OCI-LY7 (cell line): ENCODE data around the gene OR6J1.

ENCODE experiments used
- EZH2phosphoT487 ChIP-seq: fragments of 200-600 bp; sonication (generic); IDR thresholded peaks from 2 replicates; pipeline ENCODE4 v1.6.1; 2018; ENCODE audit warnings: low read depth, borderline replicate concordance, mild to moderate bottlenecking, mixed run types, antibody characterized with exemption, low read length, moderate library complexity, mixed read lengths
- TF ChIP-seq, protein P1 (sequence below): fragments of 200-600 bp; sonication (generic); conservative IDR thresholded peaks from 2 replicates; pipeline ENCODE4 v1.5.1; 2014; ENCODE audit warnings: mild to moderate bottlenecking, antibody characterized with exemption, low read length, moderate library complexity, mixed read lengths

DNA sequence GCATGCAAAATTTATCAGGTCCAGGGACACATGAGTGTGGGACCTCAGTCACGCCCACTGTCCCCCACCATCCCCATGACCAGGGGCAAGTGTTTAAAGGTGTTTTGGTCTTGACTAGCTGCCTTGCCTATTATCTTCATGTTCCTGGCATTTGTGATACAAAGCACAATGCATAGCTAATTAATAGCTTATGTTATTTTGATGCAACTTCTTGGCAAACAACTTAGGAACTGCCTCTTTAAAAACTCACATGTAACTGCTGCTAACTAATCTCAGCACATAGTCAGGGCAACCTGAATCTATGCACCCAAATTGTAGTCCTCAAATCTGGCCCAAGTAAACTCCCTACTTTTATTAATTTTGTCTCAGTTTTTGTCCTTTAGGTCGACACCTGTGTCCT lies 7.4 kb upstream of the OR6J1 start:
- TF ChIP-seq, protein P1, sequence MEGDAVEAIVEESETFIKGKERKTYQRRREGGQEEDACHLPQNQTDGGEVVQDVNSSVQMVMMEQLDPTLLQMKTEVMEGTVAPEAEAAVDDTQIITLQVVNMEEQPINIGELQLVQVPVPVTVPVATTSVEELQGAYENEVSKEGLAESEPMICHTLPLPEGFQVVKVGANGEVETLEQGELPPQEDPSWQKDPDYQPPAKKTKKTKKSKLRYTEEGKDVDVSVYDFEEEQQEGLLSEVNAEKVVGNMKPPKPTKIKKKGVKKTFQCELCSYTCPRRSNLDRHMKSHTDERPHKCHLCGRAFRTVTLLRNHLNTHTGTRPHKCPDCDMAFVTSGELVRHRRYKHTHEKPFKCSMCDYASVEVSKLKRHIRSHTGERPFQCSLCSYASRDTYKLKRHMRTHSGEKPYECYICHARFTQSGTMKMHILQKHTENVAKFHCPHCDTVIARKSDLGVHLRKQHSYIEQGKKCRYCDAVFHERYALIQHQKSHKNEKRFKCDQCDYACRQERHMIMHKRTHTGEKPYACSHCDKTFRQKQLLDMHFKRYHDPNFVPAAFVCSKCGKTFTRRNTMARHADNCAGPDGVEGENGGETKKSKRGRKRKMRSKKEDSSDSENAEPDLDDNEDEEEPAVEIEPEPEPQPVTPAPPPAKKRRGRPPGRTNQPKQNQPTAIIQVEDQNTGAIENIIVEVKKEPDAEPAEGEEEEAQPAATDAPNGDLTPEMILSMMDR = no peak
- TF ChIP-seq EZH2phosphoT487 = no peak
